TTC549 (cell line): ENCODE data around the gene CDH8.

ENCODE experiments used
- FAIRE-seq: peaks from 2 replicates; lab custom pipeline; 2012; peaks lifted over from hg19 to GRCh38; lab: Jason Lieb, UNC

Gene CDH8

DNA sequence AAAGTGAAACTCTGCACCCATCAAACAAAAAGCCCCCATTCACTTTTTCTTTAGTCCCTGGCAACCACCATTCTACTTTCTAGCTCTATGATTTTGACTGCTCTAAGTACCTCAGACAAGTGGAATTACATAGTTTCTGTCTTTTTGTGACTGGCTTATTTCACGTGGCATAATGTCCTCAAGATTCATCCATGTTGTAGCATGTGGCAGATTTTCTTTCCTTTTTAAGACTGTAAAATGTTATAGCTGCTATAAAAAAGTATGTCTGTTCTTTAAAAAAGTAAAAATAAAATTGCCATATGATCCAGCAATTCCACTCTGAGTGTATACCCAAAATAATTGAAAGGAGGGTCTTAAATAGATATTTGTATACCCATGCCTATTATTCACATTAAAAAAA, 429.7 kb downstream of the CDH8 start:
- no peak for FAIRE-seq
